GM21786 (cell line): ENCODE results near the gene AAMDC.
"Not testable (repeated sequence)": the region's sequence is repeated elsewhere in the genome, so short reads cannot be mapped to it uniquely, and the experiment has no call there.

ENCODE experiments used
- ATAC-seq: cut with Tn5 transposase; IDR thresholded peaks from one replicate; pipeline ENCODE4 v1.9.1; 2021; ENCODE audit not compliant: unreplicated experiment

Gene AAMDC

DNA sequence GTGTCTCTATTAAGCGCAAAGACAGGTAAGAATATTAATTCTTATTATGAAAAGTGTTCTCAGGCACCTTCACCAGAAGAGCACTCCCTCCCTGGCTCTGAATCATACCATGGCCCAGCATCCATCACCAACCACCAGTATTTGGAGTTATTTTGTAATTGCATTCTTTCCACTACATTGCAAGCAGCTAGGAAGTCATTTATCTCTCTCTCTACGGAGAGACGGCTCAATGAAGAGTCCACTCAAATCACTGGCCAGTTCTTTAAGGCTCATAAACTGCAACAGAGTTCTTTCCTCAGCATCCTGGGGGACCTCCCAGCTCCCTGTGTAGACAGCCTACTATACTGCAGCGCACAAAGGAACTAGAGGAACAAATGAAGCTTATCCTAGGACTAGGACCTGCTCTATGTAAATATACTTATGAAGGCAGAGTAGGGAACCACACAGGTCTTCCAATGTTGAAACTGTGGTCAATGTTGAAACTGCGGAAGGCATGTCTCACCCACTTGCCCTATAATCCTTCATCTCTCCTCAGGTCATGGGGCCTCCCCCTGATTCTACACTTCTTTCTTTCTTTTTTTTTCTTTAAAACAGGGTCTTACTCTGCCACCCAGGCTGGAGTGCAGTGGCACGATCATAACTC lies 63.4 kb downstream of the AAMDC start:
- no peak for ATAC-seq

DNA sequence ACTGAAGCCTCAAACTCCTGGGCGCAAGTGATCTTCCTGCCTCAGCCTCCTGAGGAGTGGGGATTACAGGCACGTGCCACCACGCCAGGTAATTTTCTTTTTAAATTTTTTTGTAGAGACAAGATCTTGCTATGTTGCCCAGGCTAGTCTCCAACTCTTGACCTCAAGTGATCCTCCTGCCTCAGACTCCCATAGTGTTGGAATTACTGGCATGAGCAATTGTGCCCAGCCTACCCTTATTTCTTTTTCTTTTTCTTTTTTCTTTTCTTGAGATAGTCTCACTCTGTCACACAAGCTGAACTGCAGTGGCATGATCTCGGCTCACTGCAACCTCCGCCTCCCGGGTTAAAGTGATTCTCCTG lies 63.9 kb downstream of the AAMDC start:
- ATAC-seq, result no peak

DNA sequence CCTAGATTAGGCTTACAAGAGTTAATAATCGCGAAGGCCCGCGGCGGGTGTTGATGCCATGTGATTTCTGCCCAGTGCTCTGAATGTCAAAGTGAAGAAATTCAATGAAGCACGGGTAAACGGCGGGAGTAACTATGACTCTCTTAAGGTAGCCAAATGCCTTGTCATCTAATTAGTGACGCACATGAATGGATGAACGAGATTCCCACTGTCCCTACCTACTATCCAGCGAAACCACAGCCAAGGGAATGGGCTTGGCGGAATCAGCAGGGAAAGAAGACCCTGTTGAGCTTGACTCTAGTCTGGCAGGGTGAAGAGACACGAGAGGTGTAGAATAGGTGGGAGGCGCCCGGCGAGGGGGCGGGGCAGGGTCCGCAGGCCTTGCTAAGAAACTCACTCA lies 65.5 kb downstream of the AAMDC start:
- no peak for ATAC-seq

DNA sequence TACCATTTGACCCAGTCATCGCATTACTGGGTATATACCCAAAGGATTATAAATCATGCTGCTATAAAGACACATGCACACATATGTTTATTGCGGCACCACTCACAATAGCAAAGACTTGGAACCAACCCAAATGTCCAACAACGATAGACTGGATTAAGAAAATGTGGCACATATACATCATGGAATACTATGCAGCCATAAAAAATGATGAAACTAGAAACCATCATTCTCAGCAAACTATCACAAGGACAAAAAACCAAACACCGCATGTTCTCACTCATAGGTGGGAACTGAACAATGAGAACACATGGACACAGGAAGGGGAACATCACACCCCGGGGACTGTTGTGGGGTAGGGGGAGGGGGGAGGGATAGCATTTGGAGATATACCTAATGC lies 68.1 kb downstream of the AAMDC start:
- not testable (repeated sequence) for ATAC-seq

DNA sequence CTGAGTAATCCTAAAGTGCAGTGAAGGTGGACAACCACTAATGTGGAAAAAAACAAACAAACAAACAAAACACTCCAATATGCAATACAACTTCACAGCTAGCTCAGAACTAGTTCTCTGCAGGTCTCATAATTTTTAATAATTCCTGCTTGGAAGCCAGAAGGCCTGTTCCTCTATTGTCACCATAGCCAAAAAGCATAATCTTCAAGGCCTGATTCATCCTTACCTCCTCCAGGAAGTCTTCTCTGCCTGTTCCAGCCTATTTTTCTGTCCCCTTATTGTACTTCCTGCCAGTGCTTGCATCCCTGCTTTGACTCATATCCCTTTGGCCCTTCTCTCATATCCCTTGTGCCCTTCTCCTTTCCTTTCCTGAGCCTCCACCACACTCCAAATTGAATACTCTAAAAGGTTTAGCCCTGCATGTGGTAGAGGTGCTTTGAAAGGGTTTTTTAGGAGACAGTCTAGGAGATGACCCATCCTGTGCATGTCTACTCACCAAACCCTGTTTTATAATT lies 69.2 kb downstream of the AAMDC start:
- ATAC-seq, result not testable (repeated sequence)

DNA sequence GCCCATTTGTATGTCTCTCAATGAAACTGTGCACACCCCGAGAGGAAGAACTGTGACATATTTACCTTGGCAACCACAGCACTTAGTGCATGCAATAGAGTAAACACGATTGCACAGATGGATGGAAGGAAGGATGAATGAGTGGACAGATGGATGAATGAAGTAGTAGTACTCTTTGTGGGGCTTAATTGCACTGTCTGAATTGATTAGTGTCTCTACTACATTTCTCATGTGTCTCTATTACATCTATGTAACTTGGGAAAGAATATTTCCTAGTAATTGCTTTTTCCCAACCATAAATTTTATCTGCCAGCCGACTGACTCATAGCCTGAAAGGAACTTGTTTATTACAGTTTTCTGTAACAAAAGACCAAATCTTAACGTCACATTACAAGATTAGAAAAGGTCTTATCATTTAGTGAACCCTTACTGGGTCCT lies 69.7 kb downstream of the AAMDC start:
- ATAC-seq, result not testable (repeated sequence)

DNA sequence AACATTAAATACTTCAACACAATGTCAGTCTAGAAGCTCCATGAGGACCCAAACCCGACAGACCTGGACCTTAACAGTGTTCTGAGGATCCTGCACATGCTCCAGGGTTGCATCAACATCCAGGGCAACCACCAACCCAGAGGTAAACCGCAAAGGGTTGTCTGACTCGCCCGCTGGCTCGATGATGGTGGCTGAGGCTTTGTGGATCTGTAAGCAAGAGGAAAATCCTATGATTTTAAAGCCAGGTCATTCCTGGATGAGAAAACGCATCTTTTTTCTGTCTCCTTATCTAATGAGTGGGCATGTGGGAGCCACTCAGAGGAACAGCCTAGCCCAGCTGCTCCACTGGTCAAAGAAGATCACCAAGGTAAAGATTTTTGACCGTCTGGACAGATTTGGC lies 70.3 kb downstream of the AAMDC start:
- not testable (repeated sequence) for ATAC-seq

DNA sequence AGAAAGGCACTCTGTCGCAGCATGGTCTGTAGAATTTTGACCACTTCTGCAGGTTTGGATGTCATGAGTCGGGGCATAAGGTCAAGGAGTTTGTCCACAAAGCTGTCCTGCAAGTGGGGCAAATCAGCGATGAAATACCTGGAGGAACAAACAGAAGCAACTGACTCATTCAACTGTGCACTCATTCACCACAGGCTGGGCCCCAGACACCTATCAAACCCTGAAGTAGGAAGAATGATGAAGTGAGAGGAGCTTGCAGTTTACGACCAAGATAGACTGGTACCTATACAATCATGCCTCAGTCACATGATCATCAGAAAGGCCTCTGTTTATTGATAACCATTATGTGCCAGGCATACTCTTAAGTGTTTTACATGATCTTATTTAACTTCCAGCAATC lies 70.8 kb downstream of the AAMDC start:
- not testable (repeated sequence) for ATAC-seq

DNA sequence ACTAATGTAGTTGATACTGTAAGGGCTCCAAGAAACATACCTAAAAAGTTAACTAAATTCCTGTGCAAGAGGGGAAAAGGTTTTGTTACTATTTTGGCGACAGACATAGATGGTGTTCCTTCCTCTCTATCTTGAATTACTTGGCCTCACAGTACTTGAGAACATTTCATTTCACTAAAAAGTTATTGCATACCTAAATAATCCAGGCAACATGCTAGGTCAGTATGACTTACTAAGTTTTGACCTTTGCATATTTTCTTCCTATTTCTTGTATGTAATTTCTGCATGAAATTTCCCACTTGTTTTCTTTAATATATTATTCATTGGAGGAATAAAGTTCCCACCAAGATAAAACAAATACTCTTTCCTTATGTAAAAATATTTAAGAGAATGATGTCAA lies 74.0 kb downstream of the AAMDC start:
- not testable (repeated sequence) for ATAC-seq

DNA sequence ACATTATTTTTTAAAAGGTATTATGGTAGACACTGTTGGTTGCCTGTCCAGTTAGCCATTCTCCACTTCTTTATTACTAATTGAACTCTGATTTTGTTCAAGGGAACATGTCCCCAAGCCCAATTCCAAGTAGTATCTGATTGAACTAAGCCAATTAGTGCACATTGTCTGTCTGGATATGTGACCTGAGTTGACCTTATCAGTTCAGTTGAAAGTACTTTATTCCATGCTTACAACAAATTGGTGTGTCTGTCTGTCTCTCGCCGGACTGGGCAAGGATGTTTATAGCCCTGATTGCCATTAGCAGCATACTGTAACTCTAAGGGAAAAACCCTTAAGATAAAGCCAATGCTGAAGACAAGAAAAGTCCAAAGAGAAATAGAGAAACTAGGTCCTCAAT lies 87.9 kb downstream of the AAMDC start:
- ATAC-seq, result no peak

DNA sequence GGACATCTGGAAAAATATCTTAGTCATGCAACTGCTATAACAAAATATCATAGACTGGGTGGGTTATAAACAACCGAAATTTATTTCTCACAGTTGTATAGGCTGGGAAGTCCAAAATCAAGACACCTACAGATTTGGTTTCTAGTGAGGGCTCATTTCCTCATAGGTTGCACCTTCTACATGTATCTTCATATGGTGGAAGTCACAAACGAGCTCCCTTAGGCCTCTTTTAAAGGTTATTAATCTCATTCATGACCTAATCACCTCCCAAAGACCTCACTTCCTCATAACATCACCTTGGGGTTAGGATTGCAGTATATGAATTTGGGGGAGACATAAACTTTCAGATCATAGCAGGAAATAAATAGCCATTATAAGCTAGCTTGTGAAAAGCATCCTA lies 88.3 kb downstream of the AAMDC start:
- ATAC-seq, result no peak

DNA sequence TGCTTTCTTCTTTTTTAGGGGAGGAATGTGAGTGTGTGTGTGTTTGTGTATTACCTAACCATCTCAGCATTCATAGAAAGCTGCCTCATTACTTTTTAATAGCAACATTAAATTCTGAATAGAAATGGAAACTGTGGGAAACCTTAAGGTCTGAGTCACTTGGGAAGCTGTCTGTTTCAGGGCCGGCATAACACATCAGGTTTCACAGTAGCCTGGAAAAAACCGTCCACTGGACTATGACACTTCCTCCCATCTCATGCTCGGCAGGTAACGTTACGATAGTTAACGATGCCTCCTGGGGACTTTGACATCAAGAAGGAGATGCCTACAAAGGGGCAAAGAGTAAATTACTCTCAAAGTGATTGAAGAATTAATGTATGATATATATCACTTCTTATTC lies 89.9 kb downstream of the AAMDC start:
- ATAC-seq, result not testable (repeated sequence)

DNA sequence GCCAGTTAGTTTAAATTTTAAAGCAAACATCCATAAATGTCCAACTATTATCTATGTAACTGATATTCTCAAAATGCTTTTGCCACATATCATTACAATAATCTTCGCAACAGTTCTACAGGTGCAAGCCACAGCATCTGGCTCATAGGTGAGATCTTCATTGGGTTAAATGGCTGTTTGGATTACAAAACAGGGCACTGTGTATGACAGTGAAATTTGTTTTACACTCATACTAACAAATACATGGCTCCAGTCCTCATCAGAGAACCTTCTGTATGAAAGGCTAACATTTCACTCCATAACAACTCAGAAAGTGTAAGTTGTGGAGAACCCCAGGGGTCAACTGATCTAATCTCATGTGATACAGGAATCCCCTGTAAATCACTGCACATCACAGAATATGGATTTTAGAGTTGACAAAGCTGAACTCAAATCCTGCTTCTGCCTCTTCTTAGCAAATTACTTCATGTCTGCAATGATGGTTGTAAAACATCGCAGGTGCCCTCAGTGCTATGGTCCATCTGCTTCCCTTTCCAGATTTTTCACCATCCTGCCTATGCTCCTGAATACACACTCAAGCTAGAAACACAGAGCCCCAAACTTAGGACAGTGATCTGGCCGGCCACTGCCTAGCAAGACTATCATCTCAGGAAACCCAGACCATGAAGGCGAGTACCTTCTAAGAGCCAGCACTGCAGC lies 92.8 kb downstream of the AAMDC start:
- ATAC-seq, result not testable (repeated sequence)

DNA sequence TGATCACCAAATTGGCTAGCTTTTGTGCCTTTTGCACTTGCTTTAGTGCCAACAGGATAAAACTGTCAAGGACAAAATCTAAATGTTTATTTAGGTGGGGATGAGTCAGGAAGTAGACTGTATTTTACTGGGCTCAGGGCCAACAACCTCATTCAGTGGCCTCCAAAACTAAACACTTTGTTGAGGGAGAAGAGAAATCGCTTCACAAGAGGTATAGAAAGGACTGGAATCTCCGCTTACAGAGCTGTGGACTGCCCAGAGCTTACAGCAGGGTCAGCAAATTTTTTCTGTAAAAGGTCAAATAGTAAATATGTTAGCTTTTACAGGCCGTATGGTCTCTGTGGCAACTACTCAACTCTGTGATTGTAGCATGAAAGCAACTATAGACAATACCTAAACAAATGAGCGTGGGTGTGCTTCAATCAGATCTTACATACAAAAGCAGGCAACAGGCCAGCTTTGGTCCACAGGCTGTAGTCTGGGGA lies 93.4 kb downstream of the AAMDC start:
- not testable (repeated sequence) for ATAC-seq

DNA sequence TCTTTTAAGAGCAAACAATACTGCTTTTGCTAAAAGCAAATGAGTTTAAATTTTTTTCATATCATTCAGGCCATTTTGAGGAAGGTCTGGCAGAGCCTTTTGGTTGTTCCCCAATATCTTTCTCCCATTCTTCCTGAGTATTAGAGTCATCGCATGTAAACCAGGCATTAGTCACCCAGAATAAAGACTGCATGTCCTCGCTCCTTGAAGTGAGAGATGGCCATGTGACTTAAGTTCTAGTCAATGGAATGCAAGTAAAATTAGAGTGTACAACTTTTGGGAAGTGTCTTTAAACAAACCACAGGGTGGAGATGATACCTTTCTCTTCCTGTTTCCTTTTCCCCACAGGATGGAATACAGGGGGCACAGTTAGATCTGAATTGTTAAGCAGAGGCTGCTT lies 96.8 kb downstream of the AAMDC start:
- not testable (repeated sequence) for ATAC-seq
